ENCODE data around the gene MUC3A. TPM values are rescaled to one million over a fixed set of nuclear protein-coding genes. Genes with fewer than 3 reads are reported as not detected.

Gene MUC3A
- total RNA-seq, 2 donors from 2014 or later, result 28.8 to 46.0 TPM

- Histone ChIP-seq H3K27me3 (replicated peaks; ENCODE audit: insufficient read depth) (peaks cover 2% of the 10 kb centered on the region), H3K4me1 (replicated peaks) (no peaks in the 10 kb centered on the region), H3K4me3 (no peak overlapping the region), H3K27ac (no peak overlapping the region), H3K9me3 (no peaks in the 10 kb centered on the region), H3K36me3 (no peaks in the 10 kb centered on the region)
- intact Hi-C loops (cut with DNase I), result no loop called here
- WGBS, result 97% methylated on average over 4 of the region's 4 CpGs
- no peak for DNase-seq (ENCODE audit: low spot score)
- TF ChIP-seq POLR2AphosphoS5 (IDR thresholded peaks at IDR 0.05), result no peak
- TF ChIP-seq, protein P1, sequence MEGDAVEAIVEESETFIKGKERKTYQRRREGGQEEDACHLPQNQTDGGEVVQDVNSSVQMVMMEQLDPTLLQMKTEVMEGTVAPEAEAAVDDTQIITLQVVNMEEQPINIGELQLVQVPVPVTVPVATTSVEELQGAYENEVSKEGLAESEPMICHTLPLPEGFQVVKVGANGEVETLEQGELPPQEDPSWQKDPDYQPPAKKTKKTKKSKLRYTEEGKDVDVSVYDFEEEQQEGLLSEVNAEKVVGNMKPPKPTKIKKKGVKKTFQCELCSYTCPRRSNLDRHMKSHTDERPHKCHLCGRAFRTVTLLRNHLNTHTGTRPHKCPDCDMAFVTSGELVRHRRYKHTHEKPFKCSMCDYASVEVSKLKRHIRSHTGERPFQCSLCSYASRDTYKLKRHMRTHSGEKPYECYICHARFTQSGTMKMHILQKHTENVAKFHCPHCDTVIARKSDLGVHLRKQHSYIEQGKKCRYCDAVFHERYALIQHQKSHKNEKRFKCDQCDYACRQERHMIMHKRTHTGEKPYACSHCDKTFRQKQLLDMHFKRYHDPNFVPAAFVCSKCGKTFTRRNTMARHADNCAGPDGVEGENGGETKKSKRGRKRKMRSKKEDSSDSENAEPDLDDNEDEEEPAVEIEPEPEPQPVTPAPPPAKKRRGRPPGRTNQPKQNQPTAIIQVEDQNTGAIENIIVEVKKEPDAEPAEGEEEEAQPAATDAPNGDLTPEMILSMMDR (IDR thresholded peaks at IDR 0.05), result no peak
- TF ChIP-seq POLR2A (IDR thresholded peaks at IDR 0.05), result no peak
These were observed 5.2 kb upstream of the MUC3A start for GRCh38 chr7:100944138-100944537.

- no peak overlapping the region for H3K27ac ChIP-seq
- H3K9me3 ChIP-seq, result no peaks in the 10 kb centered on the region
- 77% methylated on average over 4 of the region's 4 CpGs for WGBS
- no peak for DNase-seq (ENCODE audit: low spot score)
- H3K4me1 ChIP-seq (replicated peaks), result no peaks in the 10 kb centered on the region
- no peaks in the 10 kb centered on the region for H3K36me3 ChIP-seq
- intact Hi-C loops (cut with DNase I), result no loop called here
- TF ChIP-seq POLR2A (IDR thresholded peaks at IDR 0.05) (no peak), POLR2AphosphoS5 (IDR thresholded peaks at IDR 0.05) (no peak)
- TF ChIP-seq, protein P1 (IDR thresholded peaks at IDR 0.05), result no peak
- peaks cover 9% of the 10 kb centered on the region for H3K27me3 ChIP-seq (replicated peaks; ENCODE audit: insufficient read depth)
- no peak overlapping the region for H3K4me3 ChIP-seq
These were observed 3.2 kb upstream of the MUC3A start for GRCh38 chr7:100946111-100946510.

- 92% methylated on average over 11 of the region's 11 CpGs for WGBS
- DNase-seq (ENCODE audit: low spot score), result no peak
- intact Hi-C loops (cut with DNase I), result no loop called here
These were observed 2.5 kb upstream of the MUC3A start for GRCh38 chr7:100946766-100947365.

GRCh38 chr7:100947792-100948191, 1.5 kb upstream of the MUC3A start:
- H3K4me3 ChIP-seq, result no peak overlapping the region
- intact Hi-C loops (cut with DNase I), result no loop called here
- no peak for DNase-seq (ENCODE audit: low spot score)
- H3K9me3 ChIP-seq, result no peaks in the 10 kb centered on the region
- H3K4me1 ChIP-seq (replicated peaks), result no peaks in the 10 kb centered on the region
- no peak for TF ChIP-seq POLR2A (IDR thresholded peaks at IDR 0.05)
- no peak for TF ChIP-seq POLR2AphosphoS5 (IDR thresholded peaks at IDR 0.05)
- TF ChIP-seq, protein P1 (IDR thresholded peaks at IDR 0.05), result no peak
- no peak overlapping the region for H3K27ac ChIP-seq
- peaks cover 9% of the 10 kb centered on the region for H3K27me3 ChIP-seq (replicated peaks; ENCODE audit: insufficient read depth)
- WGBS, result 80% methylated on average over 5 of the region's 5 CpGs
- no peaks in the 10 kb centered on the region for H3K36me3 ChIP-seq

More at GRCh38 chr7:100946766-100947365, 2.5 kb upstream of the MUC3A start:
- H3K27ac ChIP-seq, result no peak overlapping the region
- peaks cover 9% of the 10 kb centered on the region for H3K27me3 ChIP-seq (replicated peaks; ENCODE audit: insufficient read depth)
- no peaks in the 10 kb centered on the region for H3K4me1 ChIP-seq (replicated peaks)
- H3K9me3 ChIP-seq, result no peaks in the 10 kb centered on the region
- H3K4me3 ChIP-seq, result no peak overlapping the region
- TF ChIP-seq, protein P1 (IDR thresholded peaks at IDR 0.05), result no peak
- no peak for TF ChIP-seq POLR2AphosphoS5 (IDR thresholded peaks at IDR 0.05)
- TF ChIP-seq POLR2A (IDR thresholded peaks at IDR 0.05), result no peak
- no peaks in the 10 kb centered on the region for H3K36me3 ChIP-seq

- H3K27me3 ChIP-seq (replicated peaks; ENCODE audit: insufficient read depth), result peaks cover 9% of the 10 kb centered on the region
- H3K36me3 ChIP-seq, result no peaks in the 10 kb centered on the region
- no peaks in the 10 kb centered on the region for H3K4me1 ChIP-seq (replicated peaks)
- WGBS, result 56% methylated on average over 15 of the region's 15 CpGs
- no peaks in the 10 kb centered on the region for H3K9me3 ChIP-seq
- no peak for TF ChIP-seq POLR2AphosphoS5 (IDR thresholded peaks at IDR 0.05)
- no peak for TF ChIP-seq POLR2A (IDR thresholded peaks at IDR 0.05)
- TF ChIP-seq, protein P1 (IDR thresholded peaks at IDR 0.05), result no peak
- no peak overlapping the region for H3K27ac ChIP-seq
- intact Hi-C loops (cut with DNase I), result no loop called here
- no peak overlapping the region for H3K4me3 ChIP-seq
- no peak for DNase-seq (ENCODE audit: low spot score)
These were observed 654 bp downstream of the MUC3A start for GRCh38 chr7:100949933-100950443.

Measured in prostate gland (tissue), 2 donors.